Epithelial cell of proximal tubule (primary cell): ENCODE measurements around the gene ARHGAP36. TPM values are rescaled to one million over a fixed set of nuclear protein-coding genes. Genes with fewer than 3 reads are reported as not detected.

Experiments used
- DNase-seq: peaks from one replicate; pipeline ENCODE4 v3.0.0-alpha.2; 2011; ENCODE audit warnings: low read depth
- H3K4me3 ChIP-seq: 2 replicates; pipeline ENCODE4 v1.5.1; 2011; ENCODE audit warnings: low read depth, mild to moderate bottlenecking, low read length
- CTCF ChIP-seq: conservative IDR thresholded peaks from 2 replicates; pipeline ENCODE4 v1.5.1; 2012; ENCODE audit warnings: low read depth, mild to moderate bottlenecking, low read length
- total RNA-seq: library from RNA; depleted of rRNA; stranded (reverse); fragments of >200 nt; gene quantifications from 2 replicates; pipeline ENCODE4 v1.2.3, GENCODE V29; 2015

Gene ARHGAP36
- total RNA-seq, 1 donor from 2014 or later = not detected

GRCh38 chrX:131059246-131059645, 1.1 kb downstream of the ARHGAP36 start:
- H3K4me3 ChIP-seq = no peak overlapping the region
- no peak for TF ChIP-seq CTCF
- no peak for DNase-seq

GRCh38 chrX:131060147-131060546, 2.0 kb downstream of the ARHGAP36 start:
- no peak for DNase-seq
- no peak overlapping the region for H3K4me3 ChIP-seq
- no peak for TF ChIP-seq CTCF

GRCh38 chrX:131061306-131061705, 3.2 kb downstream of the ARHGAP36 start:
- no peak overlapping the region for H3K4me3 ChIP-seq
- no peak for DNase-seq
- no peak for TF ChIP-seq CTCF

GRCh38 chrX:131063613-131064012, 5.5 kb downstream of the ARHGAP36 start:
- TF ChIP-seq CTCF = no peak
- H3K4me3 ChIP-seq = no peak overlapping the region
- no peak for DNase-seq

- TF ChIP-seq CTCF = no peak
- H3K4me3 ChIP-seq = no peak overlapping the region
- DNase-seq = no peak
These were observed 8.1 kb downstream of the ARHGAP36 start for GRCh38 chrX:131066237-131066636.

GRCh38 chrX:131067216-131067615, 9.1 kb downstream of the ARHGAP36 start:
- no peak for DNase-seq
- TF ChIP-seq CTCF = no peak

GRCh38 chrX:131067846-131068745, 9.9 kb downstream of the ARHGAP36 start:
- H3K4me3 ChIP-seq = no peak overlapping the region
- no peak for DNase-seq
- no peak for TF ChIP-seq CTCF

More at GRCh38 chrX:131067216-131067615, 9.1 kb downstream of the ARHGAP36 start:
- no peak overlapping the region for H3K4me3 ChIP-seq
